Gastroesophageal sphincter (tissue), 3 donors: ENCODE measurements around the gene PSTPIP1.

Experiments used
- EP300 ChIP-seq: sonication (generic); formaldehyde crosslinking; IDR thresholded peaks from one replicate; pipeline ENCODE4 v1.6.1; 2017; ENCODE audit warnings: antibody characterized with exemption, mild to moderate bottlenecking
- POLR2A ChIP-seq, 2 donors: fragments of 450-650 bp; IDR thresholded peaks; one replicate each; pipeline ENCODE4 v1.6.1; 2017; ENCODE audit warnings: antibody characterized with exemption in 2 of 2, mild to moderate bottlenecking in 2 of 2, moderate library complexity in 1 of 2
- POLR2AphosphoS5 ChIP-seq: sonication (generic); formaldehyde crosslinking; IDR thresholded peaks from one replicate; pipeline ENCODE4 v1.6.1; 2017; ENCODE audit warnings: antibody characterized with exemption
- TF ChIP-seq, protein P1 (sequence below), 4 experiments: fragments of 200-600 bp in 2 of 4; fragments of 450-650 bp in 2 of 4; sonication (generic) in 1 of 4; IDR thresholded peaks; one replicate each; pipeline ENCODE4 v1.5.1; 2017 to 2019; ENCODE audit warnings: antibody characterized with exemption in 4 of 4, mild to moderate bottlenecking in 2 of 4, moderate library complexity in 2 of 4

- TF ChIP-seq, protein P1, sequence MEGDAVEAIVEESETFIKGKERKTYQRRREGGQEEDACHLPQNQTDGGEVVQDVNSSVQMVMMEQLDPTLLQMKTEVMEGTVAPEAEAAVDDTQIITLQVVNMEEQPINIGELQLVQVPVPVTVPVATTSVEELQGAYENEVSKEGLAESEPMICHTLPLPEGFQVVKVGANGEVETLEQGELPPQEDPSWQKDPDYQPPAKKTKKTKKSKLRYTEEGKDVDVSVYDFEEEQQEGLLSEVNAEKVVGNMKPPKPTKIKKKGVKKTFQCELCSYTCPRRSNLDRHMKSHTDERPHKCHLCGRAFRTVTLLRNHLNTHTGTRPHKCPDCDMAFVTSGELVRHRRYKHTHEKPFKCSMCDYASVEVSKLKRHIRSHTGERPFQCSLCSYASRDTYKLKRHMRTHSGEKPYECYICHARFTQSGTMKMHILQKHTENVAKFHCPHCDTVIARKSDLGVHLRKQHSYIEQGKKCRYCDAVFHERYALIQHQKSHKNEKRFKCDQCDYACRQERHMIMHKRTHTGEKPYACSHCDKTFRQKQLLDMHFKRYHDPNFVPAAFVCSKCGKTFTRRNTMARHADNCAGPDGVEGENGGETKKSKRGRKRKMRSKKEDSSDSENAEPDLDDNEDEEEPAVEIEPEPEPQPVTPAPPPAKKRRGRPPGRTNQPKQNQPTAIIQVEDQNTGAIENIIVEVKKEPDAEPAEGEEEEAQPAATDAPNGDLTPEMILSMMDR (IDR thresholded peaks at IDR 0.05), result no peak
- no peak for TF ChIP-seq EP300
- TF ChIP-seq POLR2AphosphoS5, result no peak
- no peak for TF ChIP-seq POLR2A (IDR thresholded peaks at IDR 0.05)
Measured at GRCh38 chr15:76972389-76973361, 22.3 kb upstream of the PSTPIP1 start.
